ENCODE data around the gene APOA4. TPM values are rescaled to one million over a fixed set of nuclear protein-coding genes. Genes with fewer than 3 reads are reported as not detected.
A peak's percentile ranks its signal among the peaks of the same experiment; 100 is the strongest.

APOA4 gene
- total and polyA plus RNA-seq, 2 of the 13 experiments (the other 11 are each of a cell fraction or from before 2014, with no cell fraction given), result 3.8 to 7.2 TPM

GRCh38 chr11:116808262-116809175 lies 14.6 kb downstream of the APOA4 start (continued):
- TF ChIP-seq ZNF160 (CRISPR knock-in tag; IDR thresholded peaks at IDR 0.05) (0 out of 2 replicates have a peak, but pooled peaks have one; percentile 41), HES4 (CRISPR knock-in tag; IDR thresholded peaks at IDR 0.05; ENCODE audit: borderline replicate concordance) (no peak), BRCA1 (CRISPR knock-in tag; IDR thresholded peaks at IDR 0.05) (0 out of 2 replicates have a peak, but pooled peaks have one; percentile 36), CENPT (CRISPR knock-in tag; IDR thresholded peaks at IDR 0.05; ENCODE audit: low read depth) (no peak), MNT (IDR thresholded peaks at IDR 0.05) (0 out of 2 replicates have a peak, but pooled peaks have one; percentile 2), MXD4 (CRISPR knock-in tag; IDR thresholded peaks at IDR 0.05) (no peak), FUBP1 (CRISPR knock-in tag; IDR thresholded peaks at IDR 0.05; ENCODE audit: borderline replicate concordance) (no peak), KDM3A (CRISPR knock-in tag; IDR thresholded peaks at IDR 0.05; ENCODE audit: low read depth) (peak; percentile 67), ZNF768 (CRISPR knock-in tag; IDR thresholded peaks at IDR 0.05) (no peak), MIER2 (CRISPR knock-in tag; IDR thresholded peaks at IDR 0.05) (peak; percentile 61; the same call in 1 of the 2 replicates), KMT2A (CRISPR knock-in tag; IDR thresholded peaks at IDR 0.05) (no peak), FLYWCH1 (CRISPR knock-in tag; IDR thresholded peaks at IDR 0.05) (no peak), ZNF761 (CRISPR knock-in tag; conservative IDR thresholded peaks at IDR 0.05) (0 out of 2 replicates have a peak, but pooled peaks have one; percentile 56), ZNF225 (CRISPR knock-in tag; IDR thresholded peaks at IDR 0.05) (no peak), ARNT2 (CRISPR knock-in tag; IDR thresholded peaks at IDR 0.05; ENCODE audit: low read depth) (no peak), ZNF264 (CRISPR knock-in tag; IDR thresholded peaks at IDR 0.05) (peak; percentile 62), ZNF431 (CRISPR knock-in tag; IDR thresholded peaks at IDR 0.05; ENCODE audit: borderline replicate concordance, low read depth) (peak; percentile 19; the same call in 1 of the 2 replicates), GTF3A (CRISPR knock-in tag; conservative IDR thresholded peaks at IDR 0.05) (no peak), MBNL3 (CRISPR knock-in tag; conservative IDR thresholded peaks at IDR 0.05) (no peak), ZNF644 (CRISPR knock-in tag; IDR thresholded peaks at IDR 0.05; ENCODE audit: low read depth) (0 out of 2 replicates have a peak, but pooled peaks have one; percentile 39), HNF4A (CRISPR knock-in tag; IDR thresholded peaks at IDR 0.05) (peak; percentile 100), SCMH1 (CRISPR knock-in tag; IDR thresholded peaks at IDR 0.05; ENCODE audit: borderline replicate concordance) (no peak)
- TF ChIP-seq, protein P1, sequence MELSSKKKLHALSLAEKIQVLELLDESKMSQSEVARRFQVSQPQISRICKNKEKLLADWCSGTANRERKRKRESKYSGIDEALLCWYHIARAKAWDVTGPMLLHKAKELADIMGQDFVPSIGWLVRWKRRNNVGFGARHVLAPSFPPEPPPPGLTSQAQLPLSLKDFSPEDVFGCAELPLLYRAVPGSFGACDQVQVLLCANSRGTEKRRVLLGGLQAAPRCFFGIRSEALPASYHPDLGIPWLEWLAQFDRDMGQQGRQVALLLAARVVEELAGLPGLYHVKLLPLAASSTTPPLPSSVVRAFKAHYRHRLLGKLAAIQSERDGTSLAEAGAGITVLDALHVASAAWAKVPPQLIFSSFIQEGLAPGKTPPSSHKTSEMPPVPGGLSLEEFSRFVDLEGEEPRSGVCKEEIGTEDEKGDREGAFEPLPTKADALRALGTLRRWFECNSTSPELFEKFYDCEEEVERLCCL (CRISPR knock-in tag; IDR thresholded peaks at IDR 0.05; ENCODE audit: borderline replicate concordance), result no peak
- TF ChIP-seq, protein P2, sequence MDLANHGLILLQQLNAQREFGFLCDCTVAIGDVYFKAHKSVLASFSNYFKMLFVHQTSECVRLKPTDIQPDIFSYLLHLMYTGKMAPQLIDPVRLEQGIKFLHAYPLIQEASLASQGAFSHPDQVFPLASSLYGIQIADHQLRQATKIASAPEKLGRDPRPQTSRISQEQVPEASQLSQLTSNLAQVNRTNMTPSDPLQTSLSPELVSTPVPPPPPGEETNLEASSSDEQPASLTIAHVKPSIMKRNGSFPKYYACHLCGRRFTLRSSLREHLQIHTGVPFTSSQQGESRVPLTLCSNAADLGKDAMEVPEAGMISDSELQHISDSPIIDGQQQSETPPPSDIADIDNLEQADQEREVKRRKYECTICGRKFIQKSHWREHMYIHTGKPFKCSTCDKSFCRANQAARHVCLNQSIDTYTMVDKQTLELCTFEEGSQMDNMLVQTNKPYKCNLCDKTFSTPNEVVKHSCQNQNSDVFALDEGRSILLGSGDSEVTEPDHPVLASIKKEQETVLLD (CRISPR knock-in tag; IDR thresholded peaks at IDR 0.05; ENCODE audit: low read depth), result no peak

Measured in HepG2 (cell line).